ENCODE measurements around the gene RITA1. TPM values are rescaled to one million over a fixed set of nuclear protein-coding genes. Genes with fewer than 3 reads are reported as not detected.
A peak's percentile ranks its signal among the peaks of the same experiment; 100 is the strongest.

The RITA1 gene
- total RNA-seq, 1 experiment from 2014 or later, result 71.6 TPM

- CTCF ChIA-PET, result no interaction called here
- DNase-seq (no peak), ATAC-seq (no peak)
- Histone ChIP-seq H4K20me1 (ENCODE audit: low read length) (no peaks in the 10 kb centered on the region), H3K27ac (ENCODE audit: low read length) (no peak overlapping the region), H3K9me2 (replicated peaks; ENCODE audit: low read length) (no peaks in the 10 kb centered on the region), H3K4me2 (ENCODE audit: low read length) (no peak overlapping the region), H3K27me3 (ENCODE audit: low read length) (no peaks in the 10 kb centered on the region), H3K4me1 (ENCODE audit: insufficient read depth, low read length) (no peaks in the 10 kb centered on the region), H3K36me3 (ENCODE audit: low read depth, low read length) (no peaks in the 10 kb centered on the region), H3K79me2 (ENCODE audit: low read length) (no peaks in the 10 kb centered on the region), H2AFZ (ENCODE audit: low read length) (no peak overlapping the region), H3K9ac (ENCODE audit: low read length) (no peak overlapping the region), H3F3A (ENCODE audit: low read length, unreplicated experiment) (no peaks in the 10 kb centered on the region), H3K9me3 (ENCODE audit: low read length) (no peaks in the 10 kb centered on the region), H3K4me3 (ENCODE audit: low read length) (no peak overlapping the region)
- intact Hi-C loops (cut with micrococcal nuclease), result no loop called here
- POLR2A ChIA-PET (ENCODE audit: unreplicated experiment), result no interaction called here
- BruUV-seq (replicated peaks), result no TSS peak
- TF ChIP-seq EZH2phosphoT487 (IDR thresholded peaks at IDR 0.05; ENCODE audit: borderline replicate concordance, low read length) (no peak), CTCF (conservative IDR thresholded peaks at IDR 0.05; ENCODE audit: low read depth, low read length) (no peak), EZH2 (IDR thresholded peaks at IDR 0.05; ENCODE audit: low read length, unreplicated experiment) (no peak)
Measured at GRCh38 chr12:113208041-113208934, 22.8 kb downstream of the RITA1 start.

GRCh38 chr12:113211160-113211559 is 25.6 kb downstream of the RITA1 start:
- Histone ChIP-seq H3K9ac (ENCODE audit: low read length) (no peak overlapping the region), H3K4me3 (ENCODE audit: low read length) (no peak overlapping the region), H3K9me3 (ENCODE audit: low read length) (no peaks in the 10 kb centered on the region), H3K27ac (ENCODE audit: low read length) (no peak overlapping the region), H2AFZ (ENCODE audit: low read length) (no peak overlapping the region), H3K27me3 (ENCODE audit: low read length) (no peaks in the 10 kb centered on the region), H4K20me1 (ENCODE audit: low read length) (no peaks in the 10 kb centered on the region), H3F3A (ENCODE audit: low read length, unreplicated experiment) (peaks cover 5% of the 10 kb centered on the region), H3K4me2 (ENCODE audit: low read length) (no peak overlapping the region), H3K36me3 (ENCODE audit: low read depth, low read length) (no peaks in the 10 kb centered on the region), H3K4me1 (ENCODE audit: insufficient read depth, low read length) (peaks cover 18% of the 10 kb centered on the region), H3K79me2 (ENCODE audit: low read length) (no peaks in the 10 kb centered on the region), H3K9me2 (replicated peaks; ENCODE audit: low read length) (no peaks in the 10 kb centered on the region)
- intact Hi-C loops (cut with micrococcal nuclease), result no loop called here
- POLR2A ChIA-PET (ENCODE audit: unreplicated experiment), result no interaction called here
- TF ChIP-seq CTCF (conservative IDR thresholded peaks at IDR 0.05; ENCODE audit: low read depth, low read length) (no peak), EZH2 (IDR thresholded peaks at IDR 0.05; ENCODE audit: low read length, unreplicated experiment) (no peak), EZH2phosphoT487 (IDR thresholded peaks at IDR 0.05; ENCODE audit: borderline replicate concordance, low read length) (no peak)
- no peak for DNase-seq
- ATAC-seq, result no peak
- CTCF ChIA-PET, result no interaction called here
- no TSS peak for BruUV-seq (replicated peaks)

- DNase-seq, result peak; percentile 99
- Histone ChIP-seq H3K4me3 (ENCODE audit: low read length) (no peak overlapping the region), H3K9me2 (replicated peaks; ENCODE audit: low read length) (no peaks in the 10 kb centered on the region), H3K9ac (ENCODE audit: low read length) (peak overlapping the region; percentile 44), H3K4me1 (ENCODE audit: insufficient read depth, low read length) (peaks cover 18% of the 10 kb centered on the region), H4K20me1 (ENCODE audit: low read length) (no peaks in the 10 kb centered on the region), H3K79me2 (ENCODE audit: low read length) (no peaks in the 10 kb centered on the region), H3K9me3 (ENCODE audit: low read length) (no peaks in the 10 kb centered on the region), H3K27me3 (ENCODE audit: low read length) (no peaks in the 10 kb centered on the region), H3K4me2 (ENCODE audit: low read length) (peak overlapping the region; percentile 40), H2AFZ (ENCODE audit: low read length) (no peak overlapping the region), H3K36me3 (ENCODE audit: low read depth, low read length) (no peaks in the 10 kb centered on the region), H3F3A (ENCODE audit: low read length, unreplicated experiment) (peaks cover 5% of the 10 kb centered on the region), H3K27ac (ENCODE audit: low read length) (peak overlapping the region; percentile 83)
- intact Hi-C loops (cut with micrococcal nuclease), result loop anchor here (1.0 kb wide), 1 partner anchor 18 kb away; no protein-coding TSS in a partner anchor
- POLR2A ChIA-PET (ENCODE audit: unreplicated experiment), result no interaction called here
- no TSS peak for BruUV-seq (replicated peaks)
- peak; percentile 93 for ATAC-seq
- TF ChIP-seq CTCF (conservative IDR thresholded peaks at IDR 0.05; ENCODE audit: low read depth, low read length) (no peak), EZH2 (IDR thresholded peaks at IDR 0.05; ENCODE audit: low read length, unreplicated experiment) (no peak), EZH2phosphoT487 (IDR thresholded peaks at IDR 0.05; ENCODE audit: borderline replicate concordance, low read length) (no peak)
- CTCF ChIA-PET, result interaction anchor here (0.7 kb wide), 1 partner anchor 142 kb away, joined by 3 read pairs; no protein-coding TSS in a partner anchor
Measured at GRCh38 chr12:113214895-113215400, 29.4 kb downstream of the RITA1 start.

Data from PC-3 (cell line).